Activated B cell treated with CpG ODN at 0.5 μM for 24 hours (primary cell): ENCODE results near the gene TPCN1. TPM values are rescaled to one million over a fixed set of nuclear protein-coding genes. Genes with fewer than 3 reads are reported as not detected.
A peak's percentile ranks its signal among the peaks of the same experiment; 100 is the strongest.

Source experiments
- ATAC-seq: fragments of 200-7000 bp; cut with Tn5 transposase; one replicate; pipeline ENCODE4 v1.10.0; 2021; ENCODE audit warnings: low read depth, mild to moderate bottlenecking, moderate library complexity
- CTCF ChIA-PET: fragments of 350-600 bp; sonication (Branson Sonifier 250); formaldehyde crosslinking; loops from one replicate; lab custom pipeline; 2021; ENCODE audit warnings: antibody characterized with exemption; lab: Charles Lee
- POLR2A ChIA-PET: fragments of 350-600 bp; sonication (Branson Sonifier 250); formaldehyde crosslinking; loops from one replicate; lab custom pipeline; 2021; ENCODE audit warnings: antibody characterized with exemption; lab: Charles Lee
- DNase-seq: peaks from one replicate; pipeline ENCODE4 v3.0.0; 2022
- H3K27ac Mint-ChIP-seq: one replicate; pipeline ENCODE4 v1.8.0; 2020; ENCODE audit warnings: mixed read lengths
- H3K27me3 Mint-ChIP-seq: one replicate; pipeline ENCODE4 v1.8.0; 2021; ENCODE audit warnings: mixed read lengths
- H3K36me3 Mint-ChIP-seq: one replicate; pipeline ENCODE4 v1.8.0; 2021; ENCODE audit warnings: low read depth, mixed read lengths
- H3K4me1 Mint-ChIP-seq: one replicate; pipeline ENCODE4 v1.8.0; 2021; ENCODE audit warnings: mixed read lengths
- H3K4me3 Mint-ChIP-seq: one replicate; pipeline ENCODE4 v1.8.0; 2020; ENCODE audit warnings: mild to moderate bottlenecking, mixed read lengths
- H3K9me3 Mint-ChIP-seq: one replicate; pipeline ENCODE4 v1.8.0; 2020; ENCODE audit warnings: mixed read lengths
- CTCF ChIP-seq: fragments of 200-600 bp; IDR thresholded peaks from one replicate; pipeline ENCODE4 v1.8.0; 2022; ENCODE audit warnings: antibody characterized with exemption, mild to moderate bottlenecking
- intact Hi-C: fragments of 100-400 bp; cut with micrococcal nuclease; formaldehyde crosslinking; loops from one replicate; pipeline ENCODE4 v1.15.1; 2024
- total RNA-seq: library from RNA; stranded (reverse); gene quantifications from 2 replicates; pipeline ENCODE4 v1.2.3, GENCODE V29; 2022

TPCN1 gene
- total RNA-seq, 1 donor from 2014 or later, result 126 TPM

GRCh38 chr12:113200021-113200797 is 21.1 kb upstream of the TPCN1 start:
- ATAC-seq (no peak), DNase-seq (no peak)
- Mint-ChIP-seq H3K27ac (no peak overlapping the region), H3K9me3 (no peaks in the 10 kb centered on the region), H3K4me1 (peaks cover 37% of the 10 kb centered on the region), H3K36me3 (no peaks in the 10 kb centered on the region), H3K4me3 (no peak overlapping the region), H3K27me3 (no peaks in the 10 kb centered on the region)
- ChIA-PET CTCF (interaction anchor here (1.4 to 2.0 kb wide), 3 partner anchors 8 to 33 kb away, joined by 4 to 6 read pairs (median 6); no protein-coding TSS in a partner anchor), POLR2A (interaction anchor here (0.6 to 8.0 kb wide), 7 partner anchors 8 to 574 kb away, joined by 3 to 90 read pairs (median 6); partner anchors contain the start of gene TPCN1)
- intact Hi-C loops, result no loop called here
- no peak for TF ChIP-seq CTCF

GRCh38 chr12:113201187-113202177 is 19.8 kb upstream of the TPCN1 start:
- DNase-seq (no peak), ATAC-seq (no peak)
- TF ChIP-seq CTCF, result no peak
- Mint-ChIP-seq H3K27ac (no peak overlapping the region), H3K9me3 (no peaks in the 10 kb centered on the region), H3K36me3 (no peaks in the 10 kb centered on the region), H3K4me1 (peaks cover 44% of the 10 kb centered on the region), H3K4me3 (no peak overlapping the region), H3K27me3 (no peaks in the 10 kb centered on the region)
- ChIA-PET CTCF (interaction anchor here (2.0 kb wide), 1 partner anchor 28 kb away, joined by 6 read pairs; no protein-coding TSS in a partner anchor), POLR2A (interaction anchor here (1.4 to 8.0 kb wide), 3 partner anchors 16 to 31 kb away, joined by 6 to 90 read pairs (median 18); partner anchors contain the start of genes DDX54, RITA1 and TPCN1)
- intact Hi-C loops, result no loop called here

- no peaks in the 10 kb centered on the region for H3K27me3 Mint-ChIP-seq
- H3K4me3 Mint-ChIP-seq, result no peak overlapping the region
- H3K27ac Mint-ChIP-seq, result no peak overlapping the region
- H3K36me3 Mint-ChIP-seq, result no peaks in the 10 kb centered on the region
- intact Hi-C loops, result no loop called here
- POLR2A ChIA-PET, result interaction anchor here (0.8 to 8.0 kb wide), 5 partner anchors 17 to 30 kb away, joined by 3 to 90 read pairs (median 21); partner anchors contain the start of genes DDX54, RITA1 and TPCN1
- DNase-seq, result no peak
- no peak for ATAC-seq
- H3K4me1 Mint-ChIP-seq, result peaks cover 50% of the 10 kb centered on the region
- TF ChIP-seq CTCF, result no peak
- no peaks in the 10 kb centered on the region for H3K9me3 Mint-ChIP-seq
- CTCF ChIA-PET, result no interaction called here
These were observed 18.8 kb upstream of the TPCN1 start for GRCh38 chr12:113202300-113203075.

GRCh38 chr12:113203852-113204760 is 17.2 kb upstream of the TPCN1 start:
- H3K27me3 Mint-ChIP-seq, result no peaks in the 10 kb centered on the region
- ChIA-PET CTCF (interaction anchor here (1.0 to 1.3 kb wide), 2 partner anchors 7 to 29 kb away, joined by 4 to 5 read pairs; no protein-coding TSS in a partner anchor), POLR2A (interaction anchor here (0.7 to 8.0 kb wide), 6 partner anchors 17 to 41 kb away, joined by 3 to 90 read pairs (median 20); partner anchors contain the start of genes DDX54, RITA1 and TPCN1)
- H3K9me3 Mint-ChIP-seq, result no peaks in the 10 kb centered on the region
- intact Hi-C loops, result no loop called here
- H3K4me1 Mint-ChIP-seq, result peaks cover 55% of the 10 kb centered on the region
- ATAC-seq (no peak), DNase-seq (no peak)
- H3K36me3 Mint-ChIP-seq, result no peaks in the 10 kb centered on the region
- H3K27ac Mint-ChIP-seq, result peak overlapping the region; percentile 10
- no peak for TF ChIP-seq CTCF
- H3K4me3 Mint-ChIP-seq, result no peak overlapping the region
